ENCODE results near the gene SPCS3. TPM values are rescaled to one million over a fixed set of nuclear protein-coding genes. Genes with fewer than 3 reads are reported as not detected.

Gene SPCS3
- total and polyA plus RNA-seq, 2 of the 13 experiments (the other 11 are each of a cell fraction or from before 2014, with no cell fraction given) = 26.3 to 57.0 TPM

- TF ChIP-seq, protein P1, sequence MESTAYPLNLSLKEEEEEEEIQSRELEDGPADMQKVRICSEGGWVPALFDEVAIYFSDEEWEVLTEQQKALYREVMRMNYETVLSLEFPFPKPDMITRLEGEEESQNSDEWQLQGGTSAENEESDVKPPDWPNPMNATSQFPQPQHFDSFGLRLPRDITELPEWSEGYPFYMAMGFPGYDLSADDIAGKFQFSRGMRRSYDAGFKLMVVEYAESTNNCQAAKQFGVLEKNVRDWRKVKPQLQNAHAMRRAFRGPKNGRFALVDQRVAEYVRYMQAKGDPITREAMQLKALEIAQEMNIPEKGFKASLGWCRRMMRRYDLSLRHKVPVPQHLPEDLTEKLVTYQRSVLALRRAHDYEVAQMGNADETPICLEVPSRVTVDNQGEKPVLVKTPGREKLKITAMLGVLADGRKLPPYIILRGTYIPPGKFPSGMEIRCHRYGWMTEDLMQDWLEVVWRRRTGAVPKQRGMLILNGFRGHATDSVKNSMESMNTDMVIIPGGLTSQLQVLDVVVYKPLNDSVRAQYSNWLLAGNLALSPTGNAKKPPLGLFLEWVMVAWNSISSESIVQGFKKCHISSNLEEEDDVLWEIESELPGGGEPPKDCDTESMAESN (CRISPR knock-in tag; conservative IDR thresholded peaks at IDR 0.05) = peak; percentile 1; the same call in 1 of the 2 replicates
- TF ChIP-seq SRY (CRISPR knock-in tag; IDR thresholded peaks at IDR 0.05) (peak; percentile 20), ZNF549 (CRISPR knock-in tag; IDR thresholded peaks at IDR 0.05) (no peak), ZNF75D (CRISPR knock-in tag; IDR thresholded peaks at IDR 0.05; ENCODE audit: borderline replicate concordance) (no peak), ZNF589 (CRISPR knock-in tag; conservative IDR thresholded peaks at IDR 0.05) (peak; percentile 74; the same call in 1 of the 2 replicates), ASH2L (IDR thresholded peaks at IDR 0.05; ENCODE audit: insufficient read length, low read depth, low read length) (peak; percentile 96), SAFB2 (CRISPR knock-in tag; IDR thresholded peaks at IDR 0.05; ENCODE audit: borderline replicate concordance, low read depth) (no peak), PCBP1 (IDR thresholded peaks at IDR 0.05; ENCODE audit: borderline replicate concordance, low read depth, low read length) (no peak), ZKSCAN8 (CRISPR knock-in tag; IDR thresholded peaks at IDR 0.05; ENCODE audit: borderline replicate concordance) (no peak), HNF1B (CRISPR knock-in tag; IDR thresholded peaks at IDR 0.05) (no peak), NFE2L2 (IDR thresholded peaks at IDR 0.05; ENCODE audit: low read length) (no peak), ATF5 (CRISPR knock-in tag; IDR thresholded peaks at IDR 0.05; ENCODE audit: low read depth) (0 out of 2 replicates have a peak, but pooled peaks have one; percentile 39), ZNF879 (CRISPR knock-in tag; IDR thresholded peaks at IDR 0.05) (no peak), ZNF121 (CRISPR knock-in tag; IDR thresholded peaks at IDR 0.05) (no peak), NR3C1 (CRISPR knock-in tag; IDR thresholded peaks at IDR 0.05) (no peak), ZMAT5 (CRISPR knock-in tag; IDR thresholded peaks at IDR 0.05; ENCODE audit: borderline replicate concordance, low read depth) (no peak), KMT2B (CRISPR knock-in tag; IDR thresholded peaks at IDR 0.05) (peak; percentile 82), SIN3A (IDR thresholded peaks at IDR 0.05; ENCODE audit: borderline replicate concordance, low read depth, low read length) (peak; percentile 50; the same call in 1 of the 2 replicates), RNF2 (conservative IDR thresholded peaks at IDR 0.05; ENCODE audit: low read depth) (no peak), SIN3B (IDR thresholded peaks at IDR 0.05; ENCODE audit: low read length) (no peak), RORA (CRISPR knock-in tag; IDR thresholded peaks at IDR 0.05) (no peak)
- TF ChIP-seq, protein P2, sequence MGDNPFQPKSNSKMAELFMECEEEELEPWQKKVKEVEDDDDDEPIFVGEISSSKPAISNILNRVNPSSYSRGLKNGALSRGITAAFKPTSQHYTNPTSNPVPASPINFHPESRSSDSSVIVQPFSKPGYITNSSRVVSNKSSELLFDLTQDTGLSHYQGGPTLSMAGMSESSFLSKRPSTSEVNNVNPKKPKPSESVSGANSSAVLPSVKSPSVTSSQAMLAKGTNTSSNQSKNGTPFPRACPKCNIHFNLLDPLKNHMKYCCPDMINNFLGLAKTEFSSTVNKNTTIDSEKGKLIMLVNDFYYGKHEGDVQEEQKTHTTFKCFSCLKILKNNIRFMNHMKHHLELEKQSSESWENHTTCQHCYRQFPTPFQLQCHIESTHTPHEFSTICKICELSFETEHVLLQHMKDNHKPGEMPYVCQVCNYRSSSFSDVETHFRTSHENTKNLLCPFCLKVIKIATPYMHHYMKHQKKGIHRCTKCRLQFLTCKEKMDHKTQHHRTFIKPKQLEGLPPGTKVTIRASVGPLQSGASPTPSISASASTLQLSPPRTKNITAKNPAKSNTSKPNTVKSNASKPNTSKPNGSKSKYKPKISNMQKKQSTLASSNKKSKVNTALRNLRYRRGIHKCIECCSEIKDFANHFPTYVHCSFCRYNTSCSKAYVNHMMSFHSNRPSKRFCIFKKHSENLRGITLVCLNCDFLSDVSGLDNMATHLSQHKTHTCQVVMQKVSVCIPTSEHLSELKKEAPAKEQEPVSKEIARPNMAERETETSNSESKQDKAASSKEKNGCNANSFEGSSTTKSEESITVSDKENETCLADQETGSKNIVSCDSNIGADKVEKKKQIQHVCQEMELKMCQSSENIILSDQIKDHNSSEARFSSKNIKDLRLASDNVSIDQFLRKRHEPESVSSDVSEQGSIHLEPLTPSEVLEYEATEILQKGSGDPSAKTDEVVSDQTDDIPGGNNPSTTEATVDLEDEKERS (CRISPR knock-in tag; IDR thresholded peaks at IDR 0.05) = no peak
These were observed at the start of gene SPCS3 (continued) for GRCh38 chr4:176319704-176320339.

Measured in HepG2 (cell line).